Measurements from ENCODE around the gene SCAP.
"Not testable (repeated sequence)": the region's sequence is repeated elsewhere in the genome, so short reads cannot be mapped to it uniquely, and the experiment has no call there.

SCAP gene

DNA sequence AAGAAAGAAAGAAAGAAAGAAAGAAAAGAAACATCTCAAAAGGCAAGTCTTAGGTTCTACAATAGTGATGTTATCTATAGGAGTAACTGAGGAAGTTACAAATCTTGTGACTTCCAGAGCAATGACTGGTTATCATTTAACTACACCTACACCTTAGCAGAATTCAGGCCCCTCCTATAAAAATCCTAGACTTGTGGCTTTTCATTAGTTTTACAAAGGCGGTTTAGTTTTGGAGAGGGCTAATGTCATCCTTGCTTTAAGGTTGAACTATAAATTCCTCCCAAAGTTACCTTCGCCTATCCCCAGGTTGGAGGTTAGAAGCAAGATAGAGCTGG is 4.1 kb upstream of the SCAP start:
- no peak for DNase-seq

GRCh38 chr3:47478022-47478421 is 2.3 kb upstream of the SCAP start:
- DNase-seq = no peak

DNA sequence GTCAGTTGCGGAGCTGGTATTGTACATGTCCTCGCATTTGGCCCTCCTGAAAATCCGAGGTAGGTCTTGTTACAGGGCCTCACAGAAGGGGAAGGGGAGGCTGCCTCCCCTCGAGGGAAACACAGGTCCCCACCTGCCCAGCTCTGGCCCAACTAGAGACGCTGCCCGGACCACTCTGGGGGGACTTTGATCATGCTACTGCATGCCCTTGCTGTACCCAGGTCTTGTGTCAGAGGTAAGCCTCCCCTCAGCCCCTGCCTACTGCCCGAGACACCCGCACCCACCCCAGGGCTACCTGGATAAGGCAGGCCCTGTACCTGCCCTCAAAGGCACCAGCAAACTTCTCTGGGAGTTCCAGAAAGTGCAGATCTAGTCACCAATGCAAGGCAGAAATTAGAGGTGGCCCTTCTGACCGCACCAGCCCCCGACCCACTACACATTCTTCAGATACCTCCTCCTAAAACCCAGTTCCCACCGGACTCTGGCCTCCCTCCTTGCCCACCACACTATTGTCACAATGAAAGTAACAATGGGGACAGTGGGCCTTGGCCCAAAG is 981 bp upstream of the SCAP start:
- DNase-seq = no peak

DNA sequence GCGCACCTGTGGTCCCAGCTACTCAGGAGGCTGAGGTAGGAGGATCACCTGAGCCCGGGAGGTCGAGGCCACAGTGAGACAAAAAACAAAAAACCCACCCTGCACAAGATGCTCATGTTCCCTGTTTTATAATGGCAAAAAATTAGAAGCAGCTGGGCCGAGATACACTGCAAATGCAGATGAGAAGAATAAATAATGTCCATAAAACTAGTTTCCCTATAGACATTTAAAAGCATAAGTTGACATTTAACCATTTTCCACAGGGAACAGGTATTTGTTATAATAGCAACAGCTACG is 537 bp upstream of the SCAP start:
- DNase-seq = no peak

- no peak for DNase-seq
These were observed 642 bp downstream of the SCAP start for GRCh38 chr3:47475029-47475569.

DNA sequence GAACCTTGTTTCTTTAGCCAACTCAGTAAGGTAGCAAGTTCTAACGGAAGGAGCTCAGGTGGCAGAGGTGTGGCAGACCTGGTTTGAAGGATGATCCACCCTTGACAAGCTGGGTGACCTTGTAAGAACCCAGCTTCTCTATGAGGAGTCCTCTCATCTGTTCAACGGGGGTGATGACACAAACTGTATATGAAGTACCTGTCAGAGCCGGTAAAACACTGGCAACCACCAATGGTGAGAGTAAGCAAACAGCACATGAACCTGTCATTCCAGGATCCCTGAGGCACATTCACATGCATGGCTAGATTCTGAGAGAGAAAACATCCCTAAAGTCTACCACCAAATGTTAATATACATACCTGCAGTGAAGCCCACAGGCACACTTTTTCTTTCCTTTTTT is 2.4 kb downstream of the SCAP start:
- no peak for DNase-seq

DNA sequence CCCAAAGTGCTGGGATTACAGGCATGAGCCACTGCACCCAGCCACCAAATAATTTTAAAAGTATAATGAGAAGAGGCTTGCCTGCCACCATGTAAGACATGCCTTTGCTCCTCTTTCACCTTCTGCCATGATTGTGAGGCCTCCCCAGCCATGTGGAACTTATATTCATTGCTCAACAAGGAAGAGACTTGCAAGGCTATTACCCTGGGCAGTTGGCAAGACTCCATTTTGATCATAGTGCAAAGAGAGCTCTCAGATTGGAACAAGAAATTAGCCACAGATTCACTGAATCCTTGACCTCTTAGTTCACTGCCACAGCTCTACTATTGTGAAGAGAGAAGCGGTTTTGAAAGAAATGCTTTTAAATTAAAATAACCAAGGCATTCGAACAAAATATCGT is 6.1 kb downstream of the SCAP start:
- peak in 1 of 2 experiments; percentile 11 for DNase-seq

DNA sequence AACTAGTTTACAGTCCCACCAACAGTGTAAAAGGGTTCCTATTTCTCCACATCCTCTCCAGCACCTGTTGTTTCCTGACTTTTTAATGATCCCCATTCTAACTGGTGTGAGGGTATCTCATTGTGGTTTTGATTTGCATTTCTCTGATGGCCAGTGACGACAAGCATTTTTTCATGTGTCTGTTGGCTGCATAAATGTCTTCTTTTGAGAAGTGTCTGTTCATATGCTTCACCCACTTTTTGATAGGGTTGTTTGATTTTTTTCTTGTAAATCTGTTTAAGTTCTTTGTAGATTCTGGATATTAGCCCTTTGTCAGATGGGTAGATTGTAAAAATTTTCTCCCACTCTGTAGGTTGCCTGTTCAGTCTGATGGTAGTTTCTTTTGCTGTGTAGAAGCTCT is 7.4 kb downstream of the SCAP start:
- not testable (repeated sequence) for DNase-seq

DNA sequence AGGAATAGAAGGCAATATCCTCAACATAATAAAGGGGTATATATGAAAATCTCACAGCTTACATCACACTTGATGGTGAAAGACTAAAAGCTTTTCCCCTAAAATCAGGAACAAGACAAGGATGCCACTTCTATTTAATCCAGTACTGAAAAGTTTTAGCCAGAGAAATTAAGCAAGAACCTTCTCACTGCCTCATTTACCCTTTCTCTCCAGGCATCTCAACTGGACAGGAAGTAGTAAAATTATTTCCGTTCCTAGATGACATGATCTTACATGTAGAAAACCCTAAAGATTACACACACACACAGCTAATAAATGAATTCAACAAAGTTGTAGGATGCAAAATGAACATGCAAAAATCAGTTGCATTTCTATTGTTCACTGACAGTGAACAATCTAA is 11.2 kb downstream of the SCAP start:
- DNase-seq = peak; percentile 95 to 96

DNA sequence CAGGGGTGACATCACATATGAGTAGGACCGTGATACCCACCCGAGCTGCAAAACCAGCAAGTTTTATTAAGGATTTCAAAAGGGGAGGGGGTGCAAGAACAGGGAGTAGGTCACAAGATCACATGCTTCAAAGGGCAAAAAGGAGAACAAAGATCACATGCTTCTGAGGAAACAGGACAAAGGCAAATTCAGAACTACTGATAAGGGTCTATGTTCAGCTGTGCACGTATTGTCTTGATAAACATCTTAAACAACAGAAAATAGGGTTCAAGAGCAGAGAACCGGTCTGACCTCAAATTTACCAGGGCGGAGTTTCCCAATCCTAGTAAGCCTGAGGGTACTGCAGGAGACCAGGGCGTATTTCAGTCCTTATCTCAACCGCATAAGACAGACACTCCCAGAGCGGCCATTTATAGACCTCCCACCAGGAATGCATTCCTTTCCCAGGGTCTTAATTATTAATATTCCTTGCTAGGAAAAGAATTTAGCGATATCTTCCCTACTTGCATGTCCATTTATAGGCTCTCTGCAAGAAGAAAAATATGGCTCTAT is 16.1 kb downstream of the SCAP start:
- DNase-seq = not testable (repeated sequence)

DNA sequence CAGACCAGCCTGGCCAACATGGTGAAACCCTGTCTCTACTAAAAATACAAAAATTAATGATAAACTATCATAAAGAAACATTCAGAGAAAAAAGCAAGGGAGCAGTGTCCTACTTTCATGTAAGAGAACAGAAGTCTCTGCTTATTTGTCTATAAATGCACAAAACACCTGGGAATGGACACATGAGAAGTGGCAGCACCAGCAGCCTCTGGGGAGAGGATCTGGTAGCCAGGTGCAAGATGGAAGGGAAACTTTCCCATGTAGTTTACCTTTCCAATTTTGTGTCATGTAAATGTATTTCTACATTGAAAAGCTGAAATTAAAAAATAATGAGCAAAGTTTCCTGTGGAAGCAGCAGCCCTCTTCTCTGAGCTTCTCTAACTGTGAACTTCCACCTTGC is 18.8 kb downstream of the SCAP start:
- DNase-seq = no peak

GRCh38 chr3:47455806-47456452 is 19.8 kb downstream of the SCAP start:
- peak in 1 of 2 experiments; percentile 11 for DNase-seq

DNA sequence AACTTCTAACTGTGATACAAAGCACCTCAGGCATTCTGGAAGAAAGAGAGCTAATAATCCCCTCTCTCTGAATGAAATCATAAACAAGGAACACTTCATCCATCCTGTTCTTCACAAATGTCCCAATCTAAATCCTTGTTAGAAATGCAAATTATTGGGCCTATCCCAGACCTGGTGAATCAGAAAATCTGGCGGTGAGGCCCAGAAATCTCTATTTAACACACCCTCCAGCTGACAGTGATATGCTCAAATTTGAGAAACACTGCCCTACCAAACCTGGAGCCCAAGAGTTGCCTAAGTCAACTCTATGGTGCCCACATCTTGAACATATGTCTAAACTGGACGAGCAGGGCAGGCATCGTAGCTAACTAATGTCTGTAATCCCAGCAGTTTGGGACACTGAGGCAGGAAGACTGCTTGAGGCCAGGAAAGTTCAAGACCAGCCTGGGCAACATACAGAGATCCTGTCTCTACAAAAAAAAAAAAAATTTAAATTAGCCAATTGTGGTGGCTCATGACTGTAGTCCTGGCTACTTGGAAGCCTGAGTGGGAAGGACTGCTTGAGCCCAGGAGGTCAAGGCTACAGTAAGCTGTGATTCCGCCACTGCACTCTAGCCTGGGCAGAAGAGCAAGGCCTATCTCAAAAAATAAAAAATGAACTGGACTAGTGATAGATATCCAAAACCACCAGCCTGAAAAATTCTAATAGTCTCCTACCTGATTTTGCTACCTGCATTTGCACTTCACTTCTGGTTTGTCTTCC is 23.1 kb downstream of the SCAP start:
- DNase-seq = no peak

DNA sequence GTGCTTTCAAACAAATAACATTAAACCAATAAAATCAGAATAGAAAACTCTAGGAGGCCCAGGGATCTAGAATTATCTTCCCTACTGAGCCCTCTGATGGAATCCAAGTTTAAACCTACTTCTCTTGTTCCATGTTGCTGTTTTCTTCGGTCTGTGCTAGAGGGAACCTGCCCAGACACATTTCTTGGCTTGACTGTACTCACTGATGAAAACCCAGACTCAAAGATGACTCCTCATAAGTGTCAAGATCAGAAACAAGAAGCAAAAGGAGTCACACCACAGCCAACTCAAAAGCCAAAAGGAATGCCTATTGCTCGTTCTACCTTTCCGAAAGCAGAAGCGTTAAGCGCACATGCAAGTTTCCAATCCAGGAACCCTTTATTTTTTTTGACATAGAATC is 31.6 kb downstream of the SCAP start:
- no peak for DNase-seq

- no peak for DNase-seq
These were observed 32.1 kb downstream of the SCAP start for GRCh38 chr3:47443611-47443995.

DNA sequence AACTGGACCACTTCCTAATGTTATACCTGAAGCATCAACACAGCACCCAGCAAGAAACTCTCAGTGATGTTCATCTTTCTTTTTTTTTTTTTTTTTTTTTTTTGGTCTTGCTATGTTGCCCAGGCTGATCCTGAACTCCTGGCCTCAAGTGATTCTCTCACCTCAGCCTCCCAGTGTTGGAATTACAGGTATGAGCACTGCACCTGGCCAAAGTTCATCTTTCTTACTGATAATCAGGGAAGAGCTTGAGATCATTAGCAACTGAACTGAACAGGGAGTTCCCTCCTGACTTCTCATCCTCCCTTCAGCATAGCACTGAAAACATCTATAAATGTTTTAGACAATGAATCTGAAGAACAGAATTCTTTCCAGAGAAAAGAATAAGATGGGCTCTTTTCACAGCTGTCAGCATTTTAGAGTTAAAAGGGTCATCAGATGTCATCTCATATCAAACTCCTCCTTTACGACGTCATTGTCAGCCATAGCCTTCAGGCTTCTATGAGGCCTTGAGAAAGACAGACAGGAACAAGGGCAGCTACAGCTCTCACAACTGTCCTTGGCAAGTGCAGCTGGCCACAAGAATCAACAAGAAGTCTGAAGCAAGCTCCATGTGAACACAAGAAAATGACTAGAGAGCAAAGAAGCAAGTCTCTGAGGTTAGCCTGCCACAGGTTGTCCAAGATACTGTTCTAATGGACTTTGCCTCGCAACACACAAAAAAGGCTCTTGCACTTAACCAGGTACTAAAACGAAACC is 33.8 kb downstream of the SCAP start:
- no peak for DNase-seq

DNA sequence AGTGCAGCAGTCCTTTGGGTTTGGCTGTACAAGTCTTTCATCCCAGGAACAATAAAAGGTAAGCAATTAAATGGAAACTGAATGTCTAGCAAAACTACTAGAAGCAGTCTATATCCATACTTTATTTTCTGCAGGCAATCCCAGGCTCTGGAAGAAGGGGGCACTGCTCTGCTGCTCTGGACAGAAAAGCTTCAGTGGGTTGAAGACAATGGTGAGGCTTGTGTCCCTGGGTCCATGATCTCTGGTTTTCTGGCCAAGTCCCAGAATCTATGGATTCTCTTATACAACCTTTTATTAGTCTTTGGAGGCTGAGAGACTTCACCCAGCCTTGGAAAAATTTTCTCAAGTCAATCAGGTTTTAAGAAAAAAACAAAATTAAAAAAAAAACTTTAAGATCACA is 35.6 kb downstream of the SCAP start:
- peak; percentile 15 to 48 for DNase-seq

DNA sequence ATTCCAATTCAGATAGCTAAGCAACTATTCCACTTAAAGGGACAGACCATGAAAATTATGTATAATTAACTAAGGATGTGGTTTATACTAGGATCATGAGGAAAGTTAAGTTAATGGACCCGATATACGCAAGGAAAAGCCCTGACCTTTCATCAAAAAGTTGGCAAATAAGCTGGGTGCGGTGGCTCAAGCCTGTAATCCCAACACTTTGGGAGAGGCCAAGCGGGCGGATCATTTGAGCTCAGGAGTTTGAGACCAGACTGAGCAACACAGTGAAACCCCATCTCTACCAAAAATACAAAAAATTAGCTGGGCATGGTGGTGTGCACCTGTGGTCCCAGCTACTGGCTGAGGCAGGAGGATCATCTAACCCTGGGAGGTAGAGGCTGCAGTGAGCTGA is 39.6 kb downstream of the SCAP start:
- no peak for DNase-seq

DNA sequence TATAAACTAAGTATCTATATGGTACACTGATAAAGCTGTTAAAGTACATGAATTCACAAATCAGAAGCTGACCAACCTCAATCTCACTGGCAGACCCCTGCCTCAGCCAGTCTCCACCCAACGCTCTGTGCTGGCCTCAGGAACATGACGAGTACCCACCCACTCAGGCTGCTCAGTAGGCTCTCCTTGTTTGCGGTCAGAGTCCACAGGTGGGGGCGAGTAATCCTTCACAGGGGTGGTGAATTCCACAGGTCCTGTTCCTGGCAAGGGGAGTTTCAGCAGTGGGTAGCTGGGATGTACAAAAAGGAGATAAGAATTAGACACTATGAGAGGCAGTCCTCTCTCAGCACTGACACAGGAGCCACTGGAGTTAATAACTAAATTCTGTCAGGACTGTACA is 40.9 kb downstream of the SCAP start:
- no peak for DNase-seq

DNA sequence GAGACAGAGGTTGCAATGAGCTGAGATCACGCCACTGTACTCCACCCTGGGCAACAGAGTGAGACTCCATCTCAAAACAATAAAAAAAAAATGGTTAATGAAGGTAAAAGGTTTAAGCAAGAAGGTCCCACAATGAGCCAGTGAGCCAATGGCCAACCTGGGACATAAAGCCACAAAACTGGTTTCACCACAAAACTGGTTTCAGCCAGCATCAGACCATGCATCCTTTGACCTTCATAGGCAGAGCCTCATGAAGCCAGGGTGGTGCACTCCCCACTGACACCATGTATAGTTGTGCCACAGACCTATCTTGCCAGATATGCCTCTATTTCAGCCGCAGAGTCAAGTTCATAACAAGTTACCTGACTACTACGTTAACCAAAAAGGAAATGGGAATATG is 41.9 kb downstream of the SCAP start:
- DNase-seq = no peak

DNA sequence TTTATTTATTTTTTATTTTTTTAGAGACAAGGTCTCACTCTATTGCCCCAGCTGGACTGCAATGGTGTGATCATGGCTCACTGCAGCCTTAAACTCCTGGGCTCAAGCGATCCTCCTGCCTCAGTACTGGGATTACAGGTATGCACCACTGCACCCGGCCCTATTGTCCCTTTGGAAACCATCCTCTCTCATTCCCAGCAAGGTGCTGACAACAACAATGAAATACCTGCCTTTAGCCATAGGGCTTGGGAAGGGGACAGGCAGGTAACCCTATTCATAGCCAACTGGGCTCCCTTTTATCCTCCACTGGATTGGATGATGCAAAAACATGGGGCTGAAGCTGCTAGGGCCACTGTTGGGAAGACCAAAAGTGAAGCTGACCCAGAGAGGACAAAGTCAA is 43.1 kb downstream of the SCAP start:
- DNase-seq = no peak

- DNase-seq = no peak
These were observed 44.5 kb downstream of the SCAP start for GRCh38 chr3:47431225-47431624.

DNA sequence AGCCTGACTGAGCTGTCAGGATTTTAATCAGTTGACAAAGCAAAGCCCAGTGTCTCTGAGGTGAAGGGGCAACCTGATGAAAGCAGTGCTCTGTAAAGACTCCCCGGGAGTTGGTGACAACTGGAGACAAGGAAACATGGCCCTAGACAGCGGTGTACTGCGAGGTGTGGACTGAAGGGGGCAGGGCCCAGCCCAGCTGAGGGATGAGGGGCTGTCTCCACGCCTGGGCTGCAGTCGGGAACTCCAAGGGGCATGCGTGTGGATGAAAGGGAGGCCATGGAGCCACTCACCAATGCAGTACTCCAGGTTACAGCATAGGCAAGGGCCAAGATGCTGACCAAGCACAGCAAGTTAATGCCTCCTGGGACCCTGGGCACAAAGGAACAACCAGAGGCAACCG is 45.1 kb downstream of the SCAP start:
- no peak for DNase-seq
